GM21786 (cell line): ENCODE measurements around the gene WDR43.

Source experiments
- ATAC-seq: cut with Tn5 transposase; IDR thresholded peaks from one replicate; pipeline ENCODE4 v1.9.1; 2021; ENCODE audit not compliant: unreplicated experiment

WDR43 gene

GRCh38 chr2:28990445-28990844, 96.0 kb downstream of the WDR43 start:
- ATAC-seq, result no peak

- no peak for ATAC-seq
These were observed 96.6 kb downstream of the WDR43 start for GRCh38 chr2:28991021-28991420.

- no peak for ATAC-seq
These were observed 97.0 kb downstream of the WDR43 start for GRCh38 chr2:28991460-28991859.

- ATAC-seq, result no peak
These were observed 98.9 kb downstream of the WDR43 start for GRCh38 chr2:28993206-28993960.

- ATAC-seq, result no peak
These were observed 99.6 kb downstream of the WDR43 start for GRCh38 chr2:28994074-28994473.

GRCh38 chr2:28994679-28995078, 100.2 kb downstream of the WDR43 start:
- no peak for ATAC-seq

GRCh38 chr2:28995765-28996750, 101.6 kb downstream of the WDR43 start:
- ATAC-seq, result no peak

GRCh38 chr2:28997237-28997846, 102.9 kb downstream of the WDR43 start:
- no peak for ATAC-seq
